ENCODE results near the gene HEATR5A. TPM values are rescaled to one million over a fixed set of nuclear protein-coding genes. Genes with fewer than 3 reads are reported as not detected.
"Not testable (repeated sequence)": the region's sequence is repeated elsewhere in the genome, so short reads cannot be mapped to it uniquely, and the experiment has no call there.

Gene HEATR5A
- total and polyA plus RNA-seq, 10 of the 15 experiments (the other 5 are each of a cell fraction or from before 2014, with no cell fraction given) = 5.1 to 37.1 (median 13.8) TPM

DNA sequence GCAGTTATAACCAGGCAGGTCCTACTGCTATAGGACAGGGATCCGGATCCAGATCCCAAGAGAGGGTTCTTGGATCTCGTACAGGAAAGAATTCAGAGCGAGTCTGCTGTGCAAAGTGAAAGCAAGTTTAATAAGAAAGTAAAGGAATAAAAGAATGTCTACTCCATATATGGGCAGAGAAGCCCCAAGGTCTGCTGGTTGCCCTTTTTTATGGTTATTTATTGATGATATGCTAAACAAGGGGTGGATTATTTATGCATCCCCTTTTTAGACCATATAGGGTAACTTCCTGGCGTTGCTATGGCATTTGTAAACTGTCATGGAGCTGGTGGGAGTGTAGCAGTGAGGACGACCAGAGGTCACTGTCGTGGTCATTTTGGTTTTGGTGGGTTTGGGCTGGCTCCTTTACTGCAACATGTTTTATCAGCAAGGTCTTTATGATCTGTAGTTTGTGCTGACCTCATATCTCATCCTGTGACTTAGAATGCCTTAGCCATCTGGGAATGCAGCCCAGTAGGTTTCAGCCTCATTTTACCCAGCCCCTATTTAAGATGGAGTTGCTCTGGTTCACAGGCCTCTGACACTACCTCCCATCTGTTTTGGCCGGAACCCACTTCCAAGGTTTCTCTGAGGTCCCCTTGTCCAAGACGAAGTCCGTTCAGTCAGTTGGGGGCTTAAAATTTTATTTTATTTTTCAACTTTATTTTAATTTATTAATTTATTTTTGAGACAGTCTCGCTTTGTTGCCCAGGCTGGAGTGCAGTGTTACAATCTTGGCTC, 178.0 kb downstream of the HEATR5A start:
- H3K9ac ChIP-seq (ENCODE audit: control insufficient read depth, insufficient read depth, low read length); H3K4me2 ChIP-seq (ENCODE audit: control insufficient read depth, insufficient read depth); DNase-seq (ENCODE audit: low read depth, low spot score); H3K27ac ChIP-seq (ENCODE audit: control insufficient read depth, insufficient read depth); ATAC-seq; H3K27me3 ChIP-seq (replicated peaks in 1 of 2; ENCODE audit: control insufficient read depth in 2 of 2, insufficient read depth in 2 of 2, low read length in 1 of 2); H4K20me1 ChIP-seq (ENCODE audit: control insufficient read depth, insufficient read depth); CTCF ChIA-PET; H3K9me3 ChIP-seq (replicated peaks; ENCODE audit: control insufficient read depth, insufficient read depth, low read length); H3K79me2 ChIP-seq (ENCODE audit: control insufficient read depth, insufficient read depth, low read length); BruUV-seq (replicated peaks); H2AFZ ChIP-seq (ENCODE audit: control insufficient read depth, low read depth, low read length); H3K4me1 ChIP-seq (ENCODE audit: control insufficient read depth, insufficient read depth, low read length); POLR2A ChIA-PET; RAD21 ChIA-PET (ENCODE audit: unreplicated experiment); H3K36me3 ChIP-seq (ENCODE audit: control insufficient read depth in 2 of 2, insufficient read depth in 2 of 2, low read length in 1 of 2); FAIRE-seq; intact Hi-C loops (cut with micrococcal nuclease; ENCODE audit: unreplicated experiment); SMC1A ChIA-PET (ENCODE audit: uncharacterized antibody, unreplicated experiment); H3K4me3 ChIP-seq; in situ Hi-C loops (cut with MboI): not testable (repeated sequence)
- TF ChIP-seq SRF (IDR thresholded peaks at IDR 0.05; ENCODE audit: low read depth in 2 of 2, low read length in 2 of 2) = peak in 1 of 2 experiments; percentile 66; a peak in 1 of 4 replicates
- 0 out of 2 replicates have a peak, but pooled peaks have one; percentile 17 for TF ChIP-seq NR2F1 (conservative IDR thresholded peaks at IDR 0.05)
- peak; percentile 41; the same call in 1 of the 2 replicates for TF ChIP-seq ZNF687 (IDR thresholded peaks at IDR 0.05)
- 60% methylated on average over 10 of the region's 10 CpGs for WGBS (ENCODE audit: insufficient coverage, insufficient replicate concordance, low lambda C conversion rate, missing lambda C conversion rate)

Small RNA genes within 50 kb of the gene (small RNA-seq; reads per million reads assigned to genes)
- gene RF00019 = not detected

Other genes starting within 250 kb of the HEATR5A start
- 72.6 and 89.9 TPM in 2 replicates for gene HECTD1, start 212.8 kb downstream of the HEATR5A start, total RNA-seq (2014; rRNA removed)
- 99.1 and 104 TPM in 2 replicates for gene HECTD1, start 212.8 kb downstream of the HEATR5A start, total RNA-seq (2014; rRNA removed; fragmentation: Illumina TruSeq; extraction: Trizol)
- 82.3 and 85.5 TPM in 2 replicates for gene HECTD1, start 212.8 kb downstream of the HEATR5A start, total RNA-seq (2021)
- gene HECTD1, start 212.8 kb downstream of the HEATR5A start, polyA plus RNA-seq (2011; rRNA removed) = 116 and 120 TPM in 2 replicates
- 65.5 and 80.6 TPM in 2 replicates for gene HECTD1, start 212.8 kb downstream of the HEATR5A start, polyA plus RNA-seq (2014; fragmentation: Illumina TruSeq; extraction: Trizol)
- 10 to 100 TPM; 27.3 to 27.4 TPM for gene HECTD1, start 212.8 kb downstream of the HEATR5A start, polyA plus RNA-seq (2014; fragmentation: Nextera tagmentation; extraction: Ambion mirVana)
- 41.7 and 50.0 TPM in 2 replicates for gene HECTD1, start 212.8 kb downstream of the HEATR5A start, polyA plus RNA-seq (2014; rRNA removed)
- gene HECTD1, start 212.8 kb downstream of the HEATR5A start, polyA plus RNA-seq (2016; fragmentation: Nextera tagmentation; extraction: Ambion mirVana) = 10 to 100 TPM; 34.6 to 42.6 TPM
- gene DTD2, start 37.0 kb upstream of the HEATR5A start, total RNA-seq (2014; rRNA removed) = 32.8 and 35.9 TPM in 2 replicates
- 20.2 and 20.8 TPM in 2 replicates for gene DTD2, start 37.0 kb upstream of the HEATR5A start, total RNA-seq (2014; rRNA removed; fragmentation: Illumina TruSeq; extraction: Trizol)
- 22.2 and 22.7 TPM in 2 replicates for gene DTD2, start 37.0 kb upstream of the HEATR5A start, total RNA-seq (2021)
- gene DTD2, start 37.0 kb upstream of the HEATR5A start, polyA plus RNA-seq (2011; rRNA removed) = 15.7 and 23.3 TPM in 2 replicates
- gene DTD2, start 37.0 kb upstream of the HEATR5A start, polyA plus RNA-seq (2014; fragmentation: Illumina TruSeq; extraction: Trizol) = 16.2 and 18.5 TPM in 2 replicates
- 1 to 10 TPM; 4.5 to 5.4 TPM for gene DTD2, start 37.0 kb upstream of the HEATR5A start, polyA plus RNA-seq (2014; fragmentation: Nextera tagmentation; extraction: Ambion mirVana)
- 23.3 and 26.0 TPM in 2 replicates for gene DTD2, start 37.0 kb upstream of the HEATR5A start, polyA plus RNA-seq (2014; rRNA removed)
- gene DTD2, start 37.0 kb upstream of the HEATR5A start, polyA plus RNA-seq (2016; fragmentation: Nextera tagmentation; extraction: Ambion mirVana) = 10 to 100 TPM; 12.3 to 12.4 TPM
- not detected in 2 replicates for gene GPR33, start 67.5 kb upstream of the HEATR5A start, total RNA-seq (2014; rRNA removed)
- not detected in 2 replicates for gene GPR33, start 67.5 kb upstream of the HEATR5A start, total RNA-seq (2014; rRNA removed; fragmentation: Illumina TruSeq; extraction: Trizol)
- not detected in 2 replicates for gene GPR33, start 67.5 kb upstream of the HEATR5A start, total RNA-seq (2021)
- not detected in 2 replicates for gene GPR33, start 67.5 kb upstream of the HEATR5A start, polyA plus RNA-seq (2011; rRNA removed)
- not detected in 2 replicates for gene GPR33, start 67.5 kb upstream of the HEATR5A start, polyA plus RNA-seq (2014; fragmentation: Illumina TruSeq; extraction: Trizol)
- gene GPR33, start 67.5 kb upstream of the HEATR5A start, polyA plus RNA-seq (2014; fragmentation: Nextera tagmentation; extraction: Ambion mirVana) = not detected
- not detected in 2 replicates for gene GPR33, start 67.5 kb upstream of the HEATR5A start, polyA plus RNA-seq (2014; rRNA removed)
- gene GPR33, start 67.5 kb upstream of the HEATR5A start, polyA plus RNA-seq (2016; fragmentation: Nextera tagmentation; extraction: Ambion mirVana) = not detected
- 7.1 and 7.3 TPM in 2 replicates for gene NUBPL, start 140.9 kb upstream of the HEATR5A start, total RNA-seq (2014; rRNA removed)
- gene NUBPL, start 140.9 kb upstream of the HEATR5A start, total RNA-seq (2014; rRNA removed; fragmentation: Illumina TruSeq; extraction: Trizol) = 10.0 and 10.4 TPM in 2 replicates
- gene NUBPL, start 140.9 kb upstream of the HEATR5A start, total RNA-seq (2021) = 6.4 and 11.0 TPM in 2 replicates
- 11.1 and 13.2 TPM in 2 replicates for gene NUBPL, start 140.9 kb upstream of the HEATR5A start, polyA plus RNA-seq (2011; rRNA removed)
- gene NUBPL, start 140.9 kb upstream of the HEATR5A start, polyA plus RNA-seq (2014; fragmentation: Illumina TruSeq; extraction: Trizol) = 7.8 and 9.9 TPM in 2 replicates
- 1 to 10 TPM; 3.4 to 4.4 TPM for gene NUBPL, start 140.9 kb upstream of the HEATR5A start, polyA plus RNA-seq (2014; fragmentation: Nextera tagmentation; extraction: Ambion mirVana)
- gene NUBPL, start 140.9 kb upstream of the HEATR5A start, polyA plus RNA-seq (2014; rRNA removed) = 5.4 and 6.7 TPM in 2 replicates
- gene NUBPL, start 140.9 kb upstream of the HEATR5A start, polyA plus RNA-seq (2016; fragmentation: Nextera tagmentation; extraction: Ambion mirVana) = 10 to 100 TPM in 1 of 2 experiments, 1 to 10 TPM in 1; 8.4 to 11.6 TPM